HEK293 (cell line): ENCODE measurements around the gene CRY2.

Experiments
- CTCF ChIA-PET: fragments of 350-600 bp; formaldehyde crosslinking; extraction: SDS; loops from one replicate; lab custom pipeline; 2021; ENCODE audit warnings: antibody characterized with exemption; lab: Yijun Ruan, JAX
- POLR2A ChIA-PET: fragments of 300-600 bp; formaldehyde crosslinking; extraction: SDS; loops from one replicate; lab custom pipeline; 2020; ENCODE audit warnings: antibody characterized with exemption, inconsistent platforms; lab: Yijun Ruan, JAX
- H3K27ac ChIP-seq: fragments of 200-500 bp; sonication (Bioruptor generic); 2 replicates; pipeline ENCODE4 v1.5.1; 2014; ENCODE audit warnings: low read depth, low read length, control low read depth, inconsistent platforms; ENCODE audit errors: extremely low read depth
- H3K36me3 ChIP-seq, 2 experiments: fragments of 200-500 bp in 1 of 2; sonication (Bioruptor generic) in 1 of 2; 1 replicate in 1 of 2; 2 replicates in 1 of 2; pipeline ENCODE4 v1.5.1; 2014 to 2017; ENCODE audit warnings: inconsistent platforms in 2 of 2, low read length in 2 of 2; ENCODE audit not compliant: control insufficient read depth in 2 of 2, insufficient read depth in 1 of 2
- H3K4me1 ChIP-seq: fragments of 200-500 bp; sonication (Bioruptor generic); 2 replicates; pipeline ENCODE4 v1.5.1; 2014; ENCODE audit warnings: mild to moderate bottlenecking, low read length, inconsistent platforms; ENCODE audit not compliant: control insufficient read depth, insufficient read depth
- H3K4me3 ChIP-seq: 2 replicates; pipeline ENCODE4 v1.5.1; 2011; ENCODE audit warnings: low read depth, mild to moderate bottlenecking, control low read depth, low read length, moderate library complexity
- H3K9me3 ChIP-seq: fragments of 200-500 bp; sonication (Bioruptor generic); 2 replicates; pipeline ENCODE4 v1.5.1; 2014; ENCODE audit warnings: low read depth, low read length, inconsistent platforms; ENCODE audit not compliant: control insufficient read depth, insufficient read depth
- BCL11A ChIP-seq: fragments of 450-650 bp; formaldehyde crosslinking; IDR thresholded peaks from 2 replicates; pipeline ENCODE4 v1.5.1; 2016; ENCODE audit warnings: low read depth, missing biosample characterization, missing genetic modification characterization
- BCL11B ChIP-seq: fragments of 450-650 bp; formaldehyde crosslinking; IDR thresholded peaks from 2 replicates; pipeline ENCODE4 v1.5.1; 2016; ENCODE audit warnings: low read depth, missing biosample characterization, missing genetic modification characterization
- FEZF1 ChIP-seq: fragments of 450-650 bp; formaldehyde crosslinking; IDR thresholded peaks from 2 replicates; pipeline ENCODE4 v1.5.1; 2016; ENCODE audit warnings: missing biosample characterization, missing genetic modification characterization
- HOXA7 ChIP-seq: sonication (generic); formaldehyde crosslinking; IDR thresholded peaks from 2 replicates; pipeline ENCODE4 v1.8.1; 2022; ENCODE audit warnings: missing genetic modification reagents, borderline replicate concordance
- SCRT2 ChIP-seq: fragments of 450-650 bp; formaldehyde crosslinking; IDR thresholded peaks from 2 replicates; pipeline ENCODE4 v1.5.1; 2016; ENCODE audit warnings: missing biosample characterization, missing genetic modification characterization
- ZBTB7A ChIP-seq: fragments of 450-650 bp; formaldehyde crosslinking; IDR thresholded peaks from 2 replicates; pipeline ENCODE4 v1.5.1; 2016; ENCODE audit warnings: low read depth, missing biosample characterization, missing genetic modification characterization
- ZFP3 ChIP-seq: fragments of 450-650 bp; formaldehyde crosslinking; IDR thresholded peaks from 2 replicates; pipeline ENCODE4 v1.5.1; 2016; ENCODE audit warnings: low read depth, missing biosample characterization, missing genetic modification characterization
- ZNF211 ChIP-seq: fragments of 450-650 bp; formaldehyde crosslinking; IDR thresholded peaks from 2 replicates; pipeline ENCODE4 v1.5.1; 2016; ENCODE audit warnings: low read depth, missing biosample characterization, missing genetic modification characterization
- ZNF354C ChIP-seq: fragments of 450-650 bp; formaldehyde crosslinking; IDR thresholded peaks from 2 replicates; pipeline ENCODE4 v1.5.1; 2016; ENCODE audit warnings: missing biosample characterization, missing genetic modification characterization, low read depth, borderline replicate concordance
- ZNF610 ChIP-seq: fragments of 450-650 bp; formaldehyde crosslinking; IDR thresholded peaks from 2 replicates; pipeline ENCODE4 v1.5.1; 2016; ENCODE audit warnings: missing biosample characterization, missing genetic modification characterization, borderline replicate concordance
- ZNF791 ChIP-seq: fragments of 450-650 bp; formaldehyde crosslinking; IDR thresholded peaks from 2 replicates; pipeline ENCODE4 v1.5.1; 2016; ENCODE audit warnings: missing biosample characterization, missing genetic modification characterization
- TF ChIP-seq, protein P1 (sequence below): fragments of 450-650 bp; formaldehyde crosslinking; optimal IDR thresholded peaks from 2 replicates; pipeline ENCODE3; 2016; ENCODE audit warnings: missing biosample characterization, mild to moderate bottlenecking, missing genetic modification characterization
- TF ChIP-seq, protein P2 (sequence below): fragments of 450-650 bp; formaldehyde crosslinking; IDR thresholded peaks from 2 replicates; pipeline ENCODE4 v1.5.1; 2017; ENCODE audit warnings: missing biosample characterization, missing genetic modification characterization
- TF ChIP-seq, protein P3 (sequence below): fragments of 450-650 bp; formaldehyde crosslinking; IDR thresholded peaks from 2 replicates; pipeline ENCODE4 v1.5.1; 2017; ENCODE audit warnings: missing biosample characterization, mild to moderate bottlenecking, missing genetic modification characterization, moderate library complexity
- TF ChIP-seq, protein P4 (sequence below): fragments of 450-650 bp; formaldehyde crosslinking; IDR thresholded peaks from 2 replicates; pipeline ENCODE4 v1.5.0; 2017; ENCODE audit warnings: missing biosample characterization, missing genetic modification characterization, borderline replicate concordance

The CRY2 gene

DNA sequence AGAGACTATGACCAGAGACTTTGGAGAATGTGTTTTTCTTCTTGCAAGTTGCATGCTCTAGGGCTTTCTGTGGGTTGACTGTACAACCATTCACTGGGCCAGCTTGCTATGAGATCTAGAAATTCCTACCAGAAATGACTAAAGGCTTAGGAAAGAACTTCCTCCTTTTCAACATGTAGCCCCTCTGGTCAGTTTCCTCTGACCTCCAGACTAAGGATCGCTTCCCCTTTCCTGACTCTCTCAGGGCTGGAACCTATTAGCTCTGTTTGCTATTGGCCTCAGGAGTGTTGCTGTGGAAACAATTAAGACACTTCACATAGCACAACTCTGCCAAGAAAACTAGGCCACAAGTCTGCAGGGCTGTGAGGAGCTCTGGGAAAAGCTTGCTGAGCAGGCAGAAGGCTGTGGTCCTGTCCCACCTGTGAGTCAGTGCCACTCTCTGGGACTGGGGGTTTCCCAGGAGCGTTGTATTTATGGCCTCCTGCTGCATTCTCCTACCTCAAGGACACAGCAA lies 10.7 kb downstream of the CRY2 start:
- Histone ChIP-seq H3K4me1 (no peaks in the 10 kb centered on the region), H3K9me3 (no peaks in the 10 kb centered on the region), H3K36me3 (peaks cover 0 to 59% of the 10 kb centered on the region in 2 experiments; a peak in 1 of 3 replicates), H3K27ac (no peak overlapping the region), H3K4me3 (no peak overlapping the region)
- TF ChIP-seq ZBTB7A (tag by site-specific recombination): no peak
- TF ChIP-seq ZNF211 (tag by site-specific recombination): no peak
- TF ChIP-seq ZFP3 (tag by site-specific recombination): no peak
- no peak for TF ChIP-seq ZNF610 (tag by site-specific recombination)
- TF ChIP-seq, protein P1, sequence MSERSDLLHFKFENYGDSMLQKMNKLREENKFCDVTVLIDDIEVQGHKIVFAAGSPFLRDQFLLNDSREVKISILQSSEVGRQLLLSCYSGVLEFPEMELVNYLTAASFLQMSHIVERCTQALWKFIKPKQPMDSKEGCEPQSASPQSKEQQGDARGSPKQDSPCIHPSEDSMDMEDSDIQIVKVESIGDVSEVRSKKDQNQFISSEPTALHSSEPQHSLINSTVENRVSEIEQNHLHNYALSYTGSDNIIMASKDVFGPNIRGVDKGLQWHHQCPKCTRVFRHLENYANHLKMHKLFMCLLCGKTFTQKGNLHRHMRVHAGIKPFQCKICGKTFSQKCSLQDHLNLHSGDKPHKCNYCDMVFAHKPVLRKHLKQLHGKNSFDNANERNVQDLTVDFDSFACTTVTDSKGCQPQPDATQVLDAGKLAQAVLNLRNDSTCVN (tag by site-specific recombination): no peak
- TF ChIP-seq BCL11A (tag by site-specific recombination): no peak
- TF ChIP-seq, protein P2, sequence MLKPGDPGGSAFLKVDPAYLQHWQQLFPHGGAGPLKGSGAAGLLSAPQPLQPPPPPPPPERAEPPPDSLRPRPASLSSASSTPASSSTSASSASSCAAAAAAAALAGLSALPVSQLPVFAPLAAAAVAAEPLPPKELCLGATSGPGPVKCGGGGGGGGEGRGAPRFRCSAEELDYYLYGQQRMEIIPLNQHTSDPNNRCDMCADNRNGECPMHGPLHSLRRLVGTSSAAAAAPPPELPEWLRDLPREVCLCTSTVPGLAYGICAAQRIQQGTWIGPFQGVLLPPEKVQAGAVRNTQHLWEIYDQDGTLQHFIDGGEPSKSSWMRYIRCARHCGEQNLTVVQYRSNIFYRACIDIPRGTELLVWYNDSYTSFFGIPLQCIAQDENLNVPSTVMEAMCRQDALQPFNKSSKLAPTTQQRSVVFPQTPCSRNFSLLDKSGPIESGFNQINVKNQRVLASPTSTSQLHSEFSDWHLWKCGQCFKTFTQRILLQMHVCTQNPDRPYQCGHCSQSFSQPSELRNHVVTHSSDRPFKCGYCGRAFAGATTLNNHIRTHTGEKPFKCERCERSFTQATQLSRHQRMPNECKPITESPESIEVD (tag by site-specific recombination): no peak
- TF ChIP-seq, protein P3, sequence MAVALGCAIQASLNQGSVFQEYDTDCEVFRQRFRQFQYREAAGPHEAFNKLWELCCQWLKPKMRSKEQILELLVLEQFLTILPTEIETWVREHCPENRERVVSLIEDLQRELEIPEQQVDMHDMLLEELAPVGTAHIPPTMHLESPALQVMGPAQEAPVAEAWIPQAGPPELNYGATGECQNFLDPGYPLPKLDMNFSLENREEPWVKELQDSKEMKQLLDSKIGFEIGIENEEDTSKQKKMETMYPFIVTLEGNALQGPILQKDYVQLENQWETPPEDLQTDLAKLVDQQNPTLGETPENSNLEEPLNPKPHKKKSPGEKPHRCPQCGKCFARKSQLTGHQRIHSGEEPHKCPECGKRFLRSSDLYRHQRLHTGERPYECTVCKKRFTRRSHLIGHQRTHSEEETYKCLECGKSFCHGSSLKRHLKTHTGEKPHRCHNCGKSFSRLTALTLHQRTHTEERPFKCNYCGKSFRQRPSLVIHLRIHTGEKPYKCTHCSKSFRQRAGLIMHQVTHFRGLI (tag by site-specific recombination): no peak
- no peak for TF ChIP-seq HOXA7 (CRISPR knock-in tag)
- ChIA-PET POLR2A (no interaction called here), CTCF (interaction anchor here (2.1 kb wide), 1 partner anchor 15 kb away, joined by 10 read pairs; no protein-coding TSS in a partner anchor)

DNA sequence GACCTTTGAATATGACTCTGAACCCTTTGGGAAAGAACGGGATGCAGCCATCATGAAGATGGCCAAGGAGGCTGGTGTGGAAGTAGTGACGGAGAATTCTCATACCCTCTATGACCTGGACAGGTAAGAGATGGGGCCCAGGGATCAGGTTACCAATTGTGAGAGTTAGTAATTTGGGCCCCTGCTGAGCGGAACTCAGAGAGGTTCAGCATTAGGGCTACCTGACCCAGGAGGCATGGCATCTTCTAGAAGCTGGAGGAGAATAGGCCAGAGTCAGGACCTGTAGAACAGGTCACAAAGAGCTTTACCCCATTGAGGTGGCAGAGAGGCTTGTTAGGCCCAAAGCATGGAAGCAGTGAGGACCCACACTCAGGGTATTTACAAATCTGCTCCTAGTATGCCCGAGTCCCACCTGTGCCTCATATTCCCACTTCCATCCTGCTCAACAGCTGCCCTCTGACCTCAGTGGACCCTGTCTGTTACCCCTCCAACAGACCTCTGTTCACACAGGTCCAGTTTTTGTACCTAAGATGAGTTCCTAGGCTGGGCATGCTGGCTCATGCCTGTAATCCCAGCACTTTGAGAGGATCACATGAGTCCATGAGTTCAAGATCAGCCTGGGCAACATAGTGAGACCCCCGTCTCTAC lies 11.6 kb downstream of the CRY2 start:
- no peak overlapping the region for H3K4me3 ChIP-seq
- peaks cover 0 to 67% of the 10 kb centered on the region in 2 experiments; a peak in 1 of 3 replicates for H3K36me3 ChIP-seq
- POLR2A ChIA-PET: interaction anchor here (0.6 kb wide), 1 partner anchor 11 kb away, joined by 4 read pairs; no protein-coding TSS in a partner anchor
- H3K4me1 ChIP-seq: no peaks in the 10 kb centered on the region
- no peak for TF ChIP-seq FEZF1
- TF ChIP-seq, protein P4, sequence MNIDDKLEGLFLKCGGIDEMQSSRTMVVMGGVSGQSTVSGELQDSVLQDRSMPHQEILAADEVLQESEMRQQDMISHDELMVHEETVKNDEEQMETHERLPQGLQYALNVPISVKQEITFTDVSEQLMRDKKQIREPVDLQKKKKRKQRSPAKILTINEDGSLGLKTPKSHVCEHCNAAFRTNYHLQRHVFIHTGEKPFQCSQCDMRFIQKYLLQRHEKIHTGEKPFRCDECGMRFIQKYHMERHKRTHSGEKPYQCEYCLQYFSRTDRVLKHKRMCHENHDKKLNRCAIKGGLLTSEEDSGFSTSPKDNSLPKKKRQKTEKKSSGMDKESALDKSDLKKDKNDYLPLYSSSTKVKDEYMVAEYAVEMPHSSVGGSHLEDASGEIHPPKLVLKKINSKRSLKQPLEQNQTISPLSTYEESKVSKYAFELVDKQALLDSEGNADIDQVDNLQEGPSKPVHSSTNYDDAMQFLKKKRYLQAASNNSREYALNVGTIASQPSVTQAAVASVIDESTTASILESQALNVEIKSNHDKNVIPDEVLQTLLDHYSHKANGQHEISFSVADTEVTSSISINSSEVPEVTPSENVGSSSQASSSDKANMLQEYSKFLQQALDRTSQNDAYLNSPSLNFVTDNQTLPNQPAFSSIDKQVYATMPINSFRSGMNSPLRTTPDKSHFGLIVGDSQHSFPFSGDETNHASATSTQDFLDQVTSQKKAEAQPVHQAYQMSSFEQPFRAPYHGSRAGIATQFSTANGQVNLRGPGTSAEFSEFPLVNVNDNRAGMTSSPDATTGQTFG (tag by site-specific recombination): no peak
- no peak for TF ChIP-seq BCL11B (tag by site-specific recombination)
- TF ChIP-seq ZNF791 (tag by site-specific recombination): no peak
- TF ChIP-seq ZNF354C (tag by site-specific recombination): no peak
- TF ChIP-seq SCRT2 (tag by site-specific recombination): no peak
- TF ChIP-seq, all 188 proteins: peak for 0
- no peaks in the 10 kb centered on the region for H3K9me3 ChIP-seq
- CTCF ChIA-PET: interaction anchor here (2.1 kb wide), 1 partner anchor 16 kb away, joined by 10 read pairs; no protein-coding TSS in a partner anchor
- H3K27ac ChIP-seq: no peak overlapping the region
